ENCODE results near the gene ASTN2. TPM values are rescaled to one million over a fixed set of nuclear protein-coding genes. Genes with fewer than 3 reads are reported as not detected.

Gene ASTN2
- total and polyA plus RNA-seq, 9 of the 15 experiments (the other 6 are each of a cell fraction or from before 2014, with no cell fraction given): 0.56 to 3.5 (median 1.9) TPM

DNA sequence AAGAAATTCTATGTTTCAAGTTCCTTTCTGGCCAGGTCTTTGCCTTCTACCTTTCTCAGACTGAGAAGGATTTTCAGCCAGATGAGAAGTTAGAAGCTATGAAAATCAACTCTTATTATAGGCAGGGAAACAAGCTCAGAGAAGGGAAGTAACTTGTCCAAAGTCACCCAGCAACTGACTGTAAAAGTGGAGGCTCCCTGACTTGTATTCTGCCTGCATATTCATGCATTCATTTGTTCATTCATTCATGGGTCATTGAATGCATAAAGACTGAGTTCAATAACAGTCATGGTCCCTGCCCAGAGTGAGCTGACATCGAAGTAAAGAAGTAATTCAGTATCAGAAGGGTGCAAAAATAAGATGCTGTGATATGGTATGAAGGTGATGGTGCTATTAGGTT is 1021.7 kb downstream of the ASTN2 start:
- H3K4me2 ChIP-seq (ENCODE audit: insufficient read depth, low read length): no peak overlapping the region
- 20% methylated on average over 1 of the region's 1 CpG for WGBS (ENCODE audit: insufficient coverage, low coverage, missing lambda C conversion rate)
- no peak for FAIRE-seq
- no TSS peak for BruUV-seq (replicated peaks)
- H3K79me2 ChIP-seq (ENCODE audit: control insufficient read depth, insufficient read depth, low read length): no peaks in the 10 kb centered on the region
- no peaks in the 10 kb centered on the region for H3K27me3 ChIP-seq (ENCODE audit: control insufficient read depth in 2 of 2, insufficient read depth in 2 of 2, low read length in 2 of 2)
- no peaks in the 10 kb centered on the region for H3K9me1 ChIP-seq (ENCODE audit: control insufficient read depth, insufficient read depth, low read length)
- no peaks in the 10 kb centered on the region for H3K36me3 ChIP-seq (ENCODE audit: control insufficient read depth, insufficient read depth, low read length)
- H2AFZ ChIP-seq (ENCODE audit: low read depth, low read length): no peak overlapping the region
- no peak for ATAC-seq
- intact Hi-C loops (cut with micrococcal nuclease) (no loop called here), in situ Hi-C loops (cut with MboI) (no loop called here)
- TF ChIP-seq FOS (IDR thresholded peaks at IDR 0.05; ENCODE audit: extremely low read depth, insufficient read length) (no peak), RBM25 (IDR thresholded peaks at IDR 0.05; ENCODE audit: low read depth, low read length, severe bottlenecking) (peak; percentile 63), PTRF (tag; IDR thresholded peaks at IDR 0.05) (peak; percentile 37; the same call in 1 of the 2 replicates), ZNF24 (IDR thresholded peaks at IDR 0.05) (0 out of 2 replicates have a peak, but pooled peaks have one; percentile 53), POLR2AphosphoS2 (IDR thresholded peaks at IDR 0.05; ENCODE audit: low read length) (no peak), GTF2F1 (IDR thresholded peaks at IDR 0.05; ENCODE audit: low read depth, low read length) (no peak), CBX5 (IDR thresholded peaks at IDR 0.05; ENCODE audit: borderline replicate concordance, low read depth) (no peak), ZNF436 (CRISPR knock-in tag; IDR thresholded peaks at IDR 0.05) (no peak), ILK (tag; IDR thresholded peaks at IDR 0.05; ENCODE audit: borderline replicate concordance, low read depth) (no peak), HMGN3 (IDR thresholded peaks at IDR 0.05; ENCODE audit: borderline replicate concordance, extremely low read depth, insufficient read length, low read depth, low read length) (no peak), ZNF121 (CRISPR knock-in tag; conservative IDR thresholded peaks at IDR 0.05) (no peak), NFRKB (IDR thresholded peaks at IDR 0.05; ENCODE audit: low read depth) (0 out of 2 replicates have a peak, but pooled peaks have one; percentile 8), ZNF316 (IDR thresholded peaks at IDR 0.05) (no peak), SMARCC2 (IDR thresholded peaks at IDR 0.05; ENCODE audit: low read depth) (no peak), NBN (IDR thresholded peaks at IDR 0.05; ENCODE audit: low read depth) (no peak), ZBTB2 (IDR thresholded peaks at IDR 0.05) (no peak)
- TF ChIP-seq, protein P1, sequence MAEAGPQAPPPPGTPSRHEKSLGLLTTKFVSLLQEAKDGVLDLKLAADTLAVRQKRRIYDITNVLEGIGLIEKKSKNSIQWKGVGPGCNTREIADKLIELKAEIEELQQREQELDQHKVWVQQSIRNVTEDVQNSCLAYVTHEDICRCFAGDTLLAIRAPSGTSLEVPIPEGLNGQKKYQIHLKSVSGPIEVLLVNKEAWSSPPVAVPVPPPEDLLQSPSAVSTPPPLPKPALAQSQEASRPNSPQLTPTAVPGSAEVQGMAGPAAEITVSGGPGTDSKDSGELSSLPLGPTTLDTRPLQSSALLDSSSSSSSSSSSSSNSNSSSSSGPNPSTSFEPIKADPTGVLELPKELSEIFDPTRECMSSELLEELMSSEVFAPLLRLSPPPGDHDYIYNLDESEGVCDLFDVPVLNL (CRISPR knock-in tag; IDR thresholded peaks at IDR 0.05; ENCODE audit: low read depth): no peak
- TF ChIP-seq, protein P2, sequence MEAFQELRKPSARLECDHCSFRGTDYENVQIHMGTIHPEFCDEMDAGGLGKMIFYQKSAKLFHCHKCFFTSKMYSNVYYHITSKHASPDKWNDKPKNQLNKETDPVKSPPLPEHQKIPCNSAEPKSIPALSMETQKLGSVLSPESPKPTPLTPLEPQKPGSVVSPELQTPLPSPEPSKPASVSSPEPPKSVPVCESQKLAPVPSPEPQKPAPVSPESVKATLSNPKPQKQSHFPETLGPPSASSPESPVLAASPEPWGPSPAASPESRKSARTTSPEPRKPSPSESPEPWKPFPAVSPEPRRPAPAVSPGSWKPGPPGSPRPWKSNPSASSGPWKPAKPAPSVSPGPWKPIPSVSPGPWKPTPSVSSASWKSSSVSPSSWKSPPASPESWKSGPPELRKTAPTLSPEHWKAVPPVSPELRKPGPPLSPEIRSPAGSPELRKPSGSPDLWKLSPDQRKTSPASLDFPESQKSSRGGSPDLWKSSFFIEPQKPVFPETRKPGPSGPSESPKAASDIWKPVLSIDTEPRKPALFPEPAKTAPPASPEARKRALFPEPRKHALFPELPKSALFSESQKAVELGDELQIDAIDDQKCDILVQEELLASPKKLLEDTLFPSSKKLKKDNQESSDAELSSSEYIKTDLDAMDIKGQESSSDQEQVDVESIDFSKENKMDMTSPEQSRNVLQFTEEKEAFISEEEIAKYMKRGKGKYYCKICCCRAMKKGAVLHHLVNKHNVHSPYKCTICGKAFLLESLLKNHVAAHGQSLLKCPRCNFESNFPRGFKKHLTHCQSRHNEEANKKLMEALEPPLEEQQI (IDR thresholded peaks at IDR 0.05): no peak
- DNase-seq (ENCODE audit: extremely low read depth in 1 of 4, low spot score in 3 of 4): no peak
- H3K27ac ChIP-seq (ENCODE audit: extremely low read depth, low read depth, low read length): no peak overlapping the region
- no peaks in the 10 kb centered on the region for H4K20me1 ChIP-seq (replicated peaks; ENCODE audit: control insufficient read depth, insufficient read depth, low read length)
- no peaks in the 10 kb centered on the region for H3K9me3 ChIP-seq (replicated peaks; ENCODE audit: control insufficient read depth, insufficient read depth, low read depth, low read length)
- no peak overlapping the region for H3K4me3 ChIP-seq
- POLR2A ChIA-PET: interaction anchor here (0.8 to 1.6 kb wide), 2 partner anchors 9 to 10 kb away, joined by 3 to 8 read pairs; no protein-coding TSS in a partner anchor
- peaks cover 5 to 43% of the 10 kb centered on the region in 2 experiments; a peak in 4 of 5 replicates for H3K4me1 ChIP-seq (replicated peaks in 1 of 2; ENCODE audit: control insufficient read depth in 2 of 2, insufficient read depth in 2 of 2, low read length in 2 of 2)
- no peak overlapping the region for H3K9ac ChIP-seq (ENCODE audit: insufficient read depth in 1 of 2, low read depth in 2 of 2, low read length in 2 of 2)
- CTCF ChIA-PET (ENCODE audit: low intra/inter-chr PET ratio): no interaction called here

Data from K562 (cell line).